OCI-LY1 (cell line): ENCODE results near the gene KCNMA1.

ENCODE experiments used
- EZH2 ChIP-seq: fragments of 200-600 bp; sonication (generic), shearing (Covaris generic); IDR thresholded peaks from 2 replicates; pipeline ENCODE4 v1.8.0; 2017; ENCODE audit warnings: borderline replicate concordance, mixed run types, mild to moderate bottlenecking, antibody characterized with exemption, low read length, moderate library complexity, mixed read lengths
- TF ChIP-seq, protein P1 (sequence below): fragments of 200-600 bp; sonication (generic), shearing (Covaris generic); IDR thresholded peaks from 2 replicates; pipeline ENCODE4 v1.5.1; 2017; ENCODE audit warnings: mild to moderate bottlenecking, antibody characterized with exemption, low read length, moderate library complexity, mixed read lengths

DNA sequence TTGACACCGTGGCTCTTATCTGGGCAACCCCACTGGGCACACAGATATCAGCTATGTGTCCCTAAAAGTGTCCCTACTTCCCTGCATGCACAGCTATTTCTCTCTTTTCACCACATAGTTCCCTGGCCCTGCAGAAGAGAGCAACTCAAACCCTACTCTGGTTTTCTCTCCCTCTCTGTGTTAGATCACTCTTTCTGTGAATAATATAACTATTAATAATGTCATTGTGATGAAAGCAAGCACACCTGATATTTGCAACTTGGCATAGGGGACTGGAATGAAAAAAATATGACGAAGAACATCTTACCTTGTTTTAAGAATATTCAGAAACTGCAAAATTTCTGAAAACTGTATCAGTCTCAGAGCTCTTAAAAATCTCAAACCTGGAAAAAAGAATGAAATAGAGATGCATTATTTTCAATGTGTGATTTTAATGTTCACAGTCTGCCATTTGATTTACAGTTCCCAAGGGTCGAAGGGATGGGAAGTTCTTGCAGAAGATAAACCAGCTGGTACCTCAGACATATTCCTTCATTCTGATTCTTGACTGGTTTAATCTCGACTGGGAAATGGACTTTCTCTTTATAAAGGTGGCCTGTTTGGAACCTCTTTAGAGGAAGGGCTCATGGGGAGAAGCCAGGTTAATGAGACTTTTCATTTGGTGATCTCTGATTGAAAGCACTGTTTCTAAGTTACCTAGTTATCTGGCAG, 516.8 kb downstream of the KCNMA1 start:
- TF ChIP-seq, protein P1, sequence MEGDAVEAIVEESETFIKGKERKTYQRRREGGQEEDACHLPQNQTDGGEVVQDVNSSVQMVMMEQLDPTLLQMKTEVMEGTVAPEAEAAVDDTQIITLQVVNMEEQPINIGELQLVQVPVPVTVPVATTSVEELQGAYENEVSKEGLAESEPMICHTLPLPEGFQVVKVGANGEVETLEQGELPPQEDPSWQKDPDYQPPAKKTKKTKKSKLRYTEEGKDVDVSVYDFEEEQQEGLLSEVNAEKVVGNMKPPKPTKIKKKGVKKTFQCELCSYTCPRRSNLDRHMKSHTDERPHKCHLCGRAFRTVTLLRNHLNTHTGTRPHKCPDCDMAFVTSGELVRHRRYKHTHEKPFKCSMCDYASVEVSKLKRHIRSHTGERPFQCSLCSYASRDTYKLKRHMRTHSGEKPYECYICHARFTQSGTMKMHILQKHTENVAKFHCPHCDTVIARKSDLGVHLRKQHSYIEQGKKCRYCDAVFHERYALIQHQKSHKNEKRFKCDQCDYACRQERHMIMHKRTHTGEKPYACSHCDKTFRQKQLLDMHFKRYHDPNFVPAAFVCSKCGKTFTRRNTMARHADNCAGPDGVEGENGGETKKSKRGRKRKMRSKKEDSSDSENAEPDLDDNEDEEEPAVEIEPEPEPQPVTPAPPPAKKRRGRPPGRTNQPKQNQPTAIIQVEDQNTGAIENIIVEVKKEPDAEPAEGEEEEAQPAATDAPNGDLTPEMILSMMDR: no peak
- TF ChIP-seq EZH2: no peak
